ENCODE data around the gene PER1. TPM values are rescaled to one million over a fixed set of nuclear protein-coding genes. Genes with fewer than 3 reads are reported as not detected.

The PER1 gene
- total RNA-seq, 1 experiment from 2014 or later, result 10.6 TPM

DNA sequence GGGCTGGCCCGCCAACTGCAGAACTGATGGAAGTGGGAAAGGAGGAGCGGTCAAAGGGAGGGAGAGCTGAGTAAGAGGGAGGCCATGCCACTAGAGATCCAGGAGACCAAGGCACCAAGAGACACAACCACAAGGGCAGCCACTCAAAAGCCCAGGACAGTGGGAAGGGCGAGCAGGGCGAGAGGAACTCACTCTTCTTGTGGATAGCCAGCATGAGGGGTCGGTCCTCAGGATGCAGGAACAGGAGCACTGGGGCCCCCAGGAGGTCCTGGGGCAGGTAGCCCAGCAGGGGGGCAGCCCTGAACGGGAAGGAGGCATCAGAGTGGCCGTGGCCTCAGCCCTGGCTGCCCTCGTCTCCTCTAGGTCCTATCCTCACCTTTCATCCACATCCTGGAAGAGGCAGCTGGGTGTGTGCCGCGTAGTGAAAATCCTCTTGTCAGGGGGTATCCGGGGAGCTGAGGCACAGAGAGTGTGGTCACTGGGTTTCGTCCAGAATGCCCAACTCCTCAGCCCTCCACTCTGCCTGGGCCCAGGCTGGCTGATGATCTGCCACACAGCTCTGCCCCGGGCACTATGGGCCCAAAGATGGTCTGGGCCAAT is 4.3 kb downstream of the PER1 start:
- POLR2A ChIA-PET, result no interaction called here

DNA sequence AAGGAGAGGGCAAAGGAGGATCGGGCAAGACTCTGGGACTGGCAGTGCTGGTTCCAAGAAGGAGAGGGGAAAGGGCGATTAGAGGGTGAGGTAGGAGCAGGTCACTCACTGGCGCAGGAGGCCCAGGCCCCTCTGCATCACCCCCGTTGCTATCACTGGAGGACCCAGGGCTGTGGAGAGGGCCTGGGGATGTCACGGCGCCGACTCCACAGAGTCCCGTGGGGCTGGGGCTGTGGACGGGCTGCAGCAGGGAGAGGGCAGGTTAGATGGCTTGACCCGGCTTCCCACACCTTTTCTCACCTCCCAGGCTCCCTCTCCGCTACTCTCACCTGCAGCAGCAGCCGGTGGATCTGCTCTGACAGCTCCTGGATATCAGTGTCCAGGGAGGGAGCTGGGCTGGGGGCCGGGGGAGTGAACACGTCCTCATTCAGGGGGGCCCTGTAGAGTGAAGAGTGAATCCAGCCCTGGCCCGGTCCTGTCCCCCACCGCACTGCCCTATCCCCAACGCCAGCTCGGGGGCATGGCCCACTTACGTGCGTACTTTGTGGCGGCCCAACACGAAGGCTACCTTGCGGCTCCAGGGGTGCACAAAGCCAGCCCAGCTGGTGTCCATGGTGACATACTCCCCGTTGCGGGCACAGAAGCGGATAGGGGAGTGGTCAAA is 4.9 kb downstream of the PER1 start:
- ChIA-PET POLR2A (no interaction called here), CTCF (no interaction called here)
- Histone ChIP-seq H3K36me3 (ENCODE audit: control insufficient read depth, insufficient read depth, low read length) (no peaks in the 10 kb centered on the region), H3K27me3 (replicated peaks; ENCODE audit: control insufficient read depth, insufficient read depth, low read length) (no peaks in the 10 kb centered on the region), H3K4me3 (ENCODE audit: low read depth, low read length) (no peak overlapping the region), H3K4me1 (no peaks in the 10 kb centered on the region), H3K9me3 (no peaks in the 10 kb centered on the region)
- Mint-ChIP-seq H3K27ac (ENCODE audit: unreplicated experiment) (no peak overlapping the region), H3K4me1 (ENCODE audit: low read depth, unreplicated experiment) (no peaks in the 10 kb centered on the region), H3K4me3 (ENCODE audit: unreplicated experiment) (no peak overlapping the region), H3K36me3 (ENCODE audit: insufficient read depth, unreplicated experiment) (peaks cover 17% of the 10 kb centered on the region), H3K27me3 (ENCODE audit: insufficient read depth, unreplicated experiment) (no peaks in the 10 kb centered on the region), H3K9me3 (ENCODE audit: unreplicated experiment) (no peaks in the 10 kb centered on the region)
- intact Hi-C loops (cut with micrococcal nuclease; ENCODE audit: unreplicated experiment), result no loop called here
- TF ChIP-seq, protein P1, sequence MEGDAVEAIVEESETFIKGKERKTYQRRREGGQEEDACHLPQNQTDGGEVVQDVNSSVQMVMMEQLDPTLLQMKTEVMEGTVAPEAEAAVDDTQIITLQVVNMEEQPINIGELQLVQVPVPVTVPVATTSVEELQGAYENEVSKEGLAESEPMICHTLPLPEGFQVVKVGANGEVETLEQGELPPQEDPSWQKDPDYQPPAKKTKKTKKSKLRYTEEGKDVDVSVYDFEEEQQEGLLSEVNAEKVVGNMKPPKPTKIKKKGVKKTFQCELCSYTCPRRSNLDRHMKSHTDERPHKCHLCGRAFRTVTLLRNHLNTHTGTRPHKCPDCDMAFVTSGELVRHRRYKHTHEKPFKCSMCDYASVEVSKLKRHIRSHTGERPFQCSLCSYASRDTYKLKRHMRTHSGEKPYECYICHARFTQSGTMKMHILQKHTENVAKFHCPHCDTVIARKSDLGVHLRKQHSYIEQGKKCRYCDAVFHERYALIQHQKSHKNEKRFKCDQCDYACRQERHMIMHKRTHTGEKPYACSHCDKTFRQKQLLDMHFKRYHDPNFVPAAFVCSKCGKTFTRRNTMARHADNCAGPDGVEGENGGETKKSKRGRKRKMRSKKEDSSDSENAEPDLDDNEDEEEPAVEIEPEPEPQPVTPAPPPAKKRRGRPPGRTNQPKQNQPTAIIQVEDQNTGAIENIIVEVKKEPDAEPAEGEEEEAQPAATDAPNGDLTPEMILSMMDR (IDR thresholded peaks at IDR 0.05; ENCODE audit: insufficient read depth in 1 of 2, low read depth in 1 of 2, low read length in 1 of 2, severe bottlenecking in 1 of 2, unreplicated experiment in 1 of 2), result no peak
- no TSS peak for BruUV-seq (replicated peaks)
- DNase-seq, result no peak

More for the DNA sequence above, 4.3 kb downstream of the PER1 start:
- peaks cover 17% of the 10 kb centered on the region for H3K36me3 Mint-ChIP-seq (ENCODE audit: insufficient read depth, unreplicated experiment)
- no peak overlapping the region for H3K4me3 Mint-ChIP-seq (ENCODE audit: unreplicated experiment)
- no peaks in the 10 kb centered on the region for H3K27me3 Mint-ChIP-seq (ENCODE audit: insufficient read depth, unreplicated experiment)
- peaks cover under 1% of the 10 kb centered on the region for H3K4me1 Mint-ChIP-seq (ENCODE audit: low read depth, unreplicated experiment)
- no peaks in the 10 kb centered on the region for H3K9me3 ChIP-seq
- no TSS peak for BruUV-seq (replicated peaks)
- TF ChIP-seq, protein P1 (IDR thresholded peaks at IDR 0.05; ENCODE audit: insufficient read depth in 1 of 2, low read depth in 1 of 2, low read length in 1 of 2, severe bottlenecking in 1 of 2, unreplicated experiment in 1 of 2), result no peak
- H3K36me3 ChIP-seq (ENCODE audit: control insufficient read depth, insufficient read depth, low read length), result no peaks in the 10 kb centered on the region
- no peak overlapping the region for H3K27ac Mint-ChIP-seq (ENCODE audit: unreplicated experiment)
- peaks cover 4% of the 10 kb centered on the region for H3K4me1 ChIP-seq
- no peak overlapping the region for H3K4me3 ChIP-seq (ENCODE audit: low read depth, low read length)
- H3K9me3 Mint-ChIP-seq (ENCODE audit: unreplicated experiment), result no peaks in the 10 kb centered on the region
- H3K27me3 ChIP-seq (replicated peaks; ENCODE audit: control insufficient read depth, insufficient read depth, low read length), result no peaks in the 10 kb centered on the region
- DNase-seq, result no peak
- intact Hi-C loops (cut with micrococcal nuclease; ENCODE audit: unreplicated experiment), result no loop called here
- CTCF ChIA-PET, result no interaction called here

DNA sequence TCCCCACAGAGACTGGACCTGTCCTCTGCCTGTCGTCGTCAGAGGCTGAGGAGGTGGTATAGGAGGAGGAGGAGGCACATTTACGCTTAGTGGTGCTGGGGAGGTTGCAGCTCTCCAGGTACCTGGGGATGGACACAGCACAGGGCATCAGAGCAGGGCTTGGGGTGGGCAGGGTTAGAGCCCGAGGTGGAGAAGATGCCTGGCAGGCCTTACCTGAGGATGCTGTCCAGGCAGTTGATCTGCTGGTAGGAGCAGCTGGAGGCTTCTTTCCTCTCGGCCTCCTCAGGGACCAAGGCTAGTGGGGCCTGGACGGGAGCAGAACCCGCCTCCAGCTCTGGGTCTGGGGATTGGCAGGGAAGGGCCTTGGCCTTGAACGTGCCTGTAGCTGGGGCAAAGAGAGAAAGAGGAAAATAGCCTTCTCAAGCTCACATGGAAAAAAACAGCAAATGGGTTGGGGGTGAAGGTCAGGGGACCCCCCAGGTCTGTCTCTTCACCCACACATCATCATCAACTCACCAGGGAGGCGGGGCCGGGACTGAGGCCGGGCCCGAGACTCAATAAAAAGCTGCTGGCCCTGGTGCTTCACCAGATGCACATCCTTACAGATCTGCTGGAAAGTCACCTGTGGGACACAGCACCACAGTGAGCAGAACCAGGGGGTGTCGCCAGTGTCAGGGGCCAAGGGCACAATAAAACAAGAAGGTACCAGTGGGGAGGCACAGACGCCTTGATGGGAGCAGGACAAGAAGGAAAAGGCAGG is 5.6 kb downstream of the PER1 start:
- H3K36me3 Mint-ChIP-seq (ENCODE audit: insufficient read depth, unreplicated experiment), result peaks cover 21% of the 10 kb centered on the region
- H3K9me3 Mint-ChIP-seq (ENCODE audit: unreplicated experiment), result no peaks in the 10 kb centered on the region
- no peak overlapping the region for H3K4me3 Mint-ChIP-seq (ENCODE audit: unreplicated experiment)
- DNase-seq, result no peak
- no peaks in the 10 kb centered on the region for H3K36me3 ChIP-seq (ENCODE audit: control insufficient read depth, insufficient read depth, low read length)
- TF ChIP-seq, protein P1 (IDR thresholded peaks at IDR 0.05; ENCODE audit: insufficient read depth in 1 of 2, low read depth in 1 of 2, low read length in 1 of 2, severe bottlenecking in 1 of 2, unreplicated experiment in 1 of 2), result no peak
- intact Hi-C loops (cut with micrococcal nuclease; ENCODE audit: unreplicated experiment), result no loop called here
- no peaks in the 10 kb centered on the region for H3K27me3 Mint-ChIP-seq (ENCODE audit: insufficient read depth, unreplicated experiment)
- no peaks in the 10 kb centered on the region for H3K9me3 ChIP-seq
- H3K27me3 ChIP-seq (replicated peaks; ENCODE audit: control insufficient read depth, insufficient read depth, low read length), result no peaks in the 10 kb centered on the region
- CTCF ChIA-PET, result no interaction called here
- H3K4me1 Mint-ChIP-seq (ENCODE audit: low read depth, unreplicated experiment), result no peaks in the 10 kb centered on the region
- no TSS peak for BruUV-seq (replicated peaks)
- H3K27ac Mint-ChIP-seq (ENCODE audit: unreplicated experiment), result no peak overlapping the region
- no peaks in the 10 kb centered on the region for H3K4me1 ChIP-seq
- POLR2A ChIA-PET, result no interaction called here
- no peak overlapping the region for H3K4me3 ChIP-seq (ENCODE audit: low read depth, low read length)
